Measurements from ENCODE around the gene KLHDC4.

The KLHDC4 gene

GRCh38 chr16:87662254-87663204 lies 103.3 kb downstream of the KLHDC4 start:
- H3K27ac ChIP-seq (ENCODE audit: low read length), result no peak overlapping the region
- peaks cover 0 to 4% of the 10 kb centered on the region in 2 donors for H3K9me3 ChIP-seq (ENCODE audit: control insufficient read depth in 1 of 2, low read length in 2 of 2)
- no peaks in the 10 kb centered on the region for H3K36me3 ChIP-seq (ENCODE audit: control insufficient read depth in 1 of 2, insufficient read depth in 2 of 2, low read length in 2 of 2)
- no peaks in the 10 kb centered on the region for H3K27me3 ChIP-seq (ENCODE audit: low read depth, low read length)
- H3K4me1 ChIP-seq (ENCODE audit: control insufficient read depth in 1 of 2, insufficient read depth in 2 of 2, low read length in 2 of 2), result no peaks in the 10 kb centered on the region
- no peak overlapping the region for H3K4me3 ChIP-seq (ENCODE audit: low read depth in 1 of 2, low read length in 2 of 2)

- no peaks in the 10 kb centered on the region for H3K27me3 ChIP-seq (ENCODE audit: low read depth, low read length)
- no peaks in the 10 kb centered on the region for H3K4me1 ChIP-seq (ENCODE audit: control insufficient read depth in 1 of 2, insufficient read depth in 2 of 2, low read length in 2 of 2)
- no peak overlapping the region for H3K4me3 ChIP-seq (ENCODE audit: low read depth in 1 of 2, low read length in 2 of 2)
- peaks cover 0 to 10% of the 10 kb centered on the region in 2 donors for H3K9me3 ChIP-seq (ENCODE audit: control insufficient read depth in 1 of 2, low read length in 2 of 2)
- H3K36me3 ChIP-seq (ENCODE audit: control insufficient read depth in 1 of 2, insufficient read depth in 2 of 2, low read length in 2 of 2), result no peaks in the 10 kb centered on the region
- H3K27ac ChIP-seq (ENCODE audit: low read length), result no peak overlapping the region
Measured at GRCh38 chr16:87661561-87661960, 104.2 kb downstream of the KLHDC4 start.

GRCh38 chr16:87658564-87659225 lies 107.1 kb downstream of the KLHDC4 start:
- Histone ChIP-seq H3K36me3 (ENCODE audit: control insufficient read depth in 1 of 2, insufficient read depth in 2 of 2, low read length in 2 of 2) (no peaks in the 10 kb centered on the region), H3K27ac (ENCODE audit: low read length) (no peak overlapping the region), H3K4me1 (ENCODE audit: control insufficient read depth in 1 of 2, insufficient read depth in 2 of 2, low read length in 2 of 2) (no peaks in the 10 kb centered on the region), H3K27me3 (ENCODE audit: low read depth, low read length) (no peaks in the 10 kb centered on the region), H3K4me3 (ENCODE audit: low read depth in 1 of 2, low read length in 2 of 2) (no peak overlapping the region), H3K9me3 (ENCODE audit: control insufficient read depth in 1 of 2, low read length in 2 of 2) (peaks cover 0 to 11% of the 10 kb centered on the region in 2 donors)
